Gastrocnemius medialis (tissue), 4 donors: Measurements from ENCODE around the gene MTG1. TPM values are rescaled to one million over a fixed set of nuclear protein-coding genes. Genes with fewer than 3 reads are reported as not detected.
"Not testable (repeated sequence)": the region's sequence is repeated elsewhere in the genome, so short reads cannot be mapped to it uniquely, and the experiment has no call there.

Source experiments
- ATAC-seq, 2 donors: fragments of 150-250 bp; one replicate each; pipeline ENCODE4 v1.9.1; 2016
- DNase-seq, 2 donors: peaks; one replicate each; pipeline ENCODE4 v3.0.0-alpha.2; 2019
- H3K27ac ChIP-seq, 4 donors: fragments of 200-600 bp; sonication (generic); 1 replicate in 1 of 4; 2 replicates in 3 of 4; pipeline ENCODE4 v1.5.1; 2016 to 2018; ENCODE audit warnings: mild to moderate bottlenecking in 2 of 4, moderate library complexity in 1 of 4
- H3K27me3 ChIP-seq, 3 donors: fragments of 200-600 bp; sonication (generic) in 2 of 3; 1 replicate in 1 of 3; 2 replicates in 2 of 3; pipeline versions ENCODE4 v1.5.1 to v1.6.0; 2016 to 2019; ENCODE audit warnings: mild to moderate bottlenecking in 1 of 3, moderate library complexity in 1 of 3
- H3K36me3 ChIP-seq, 2 donors: fragments of 200-600 bp; sonication (generic) in 1 of 2; one replicate each; pipeline ENCODE4 v1.5.1; 2017 to 2018
- H3K4me1 ChIP-seq, 2 donors: fragments of 200-600 bp; sonication (generic) in 1 of 2; one replicate each; pipeline ENCODE4 v1.5.1; 2016 to 2017; ENCODE audit warnings: mild to moderate bottlenecking in 2 of 2
- H3K4me3 ChIP-seq, 4 donors: fragments of 200-600 bp; sonication (generic) in 3 of 4; 1 replicate in 1 of 4; 2 replicates in 3 of 4; pipeline ENCODE4 v1.5.1; 2016 to 2019; ENCODE audit warnings: mild to moderate bottlenecking in 2 of 4
- H3K9me3 ChIP-seq, 3 donors: fragments of 200-600 bp; sonication (generic) in 2 of 3; 1 replicate in 1 of 3; 2 replicates in 2 of 3; pipeline ENCODE4 v1.5.1; 2016 to 2019
- POLR2A ChIP-seq, 2 donors: fragments of 450-650 bp; IDR thresholded peaks; one replicate each; pipeline ENCODE4 v1.6.1; 2017; ENCODE audit warnings: antibody characterized with exemption in 2 of 2, mild to moderate bottlenecking in 2 of 2, moderate library complexity in 2 of 2
- in situ Hi-C, 4 donors: fragments of 200-750 bp; cut with MboI; loops; one replicate each; pipeline versions ENCODE4 v1.15.0 to v1.8.0; 2017; ENCODE audit warnings: low sequenced_read_pairs in 4 of 4
- intact Hi-C: fragments of 100-400 bp; cut with DNase I; formaldehyde crosslinking; loops from one replicate; pipeline ENCODE4 v1.15.1; 2023; ENCODE audit warnings: low total_unique reads
- total RNA-seq, 4 donors: library from RNA; depleted of rRNA; stranded (reverse); fragments of >200 nt; gene quantifications; one replicate each; pipeline versions ENCODE4 v1.1.0 to v1.2.3, GENCODE V29; 2016
- TF ChIP-seq, protein P1 (sequence below), 5 experiments: fragments of 450-650 bp in 3 of 5; fragments of 200-600 bp in 2 of 5; sonication (generic) in 2 of 5; IDR thresholded peaks in 4 of 5; conservative IDR thresholded peaks in 1 of 5; 1 replicate in 4 of 5; 2 replicates in 1 of 5; pipeline ENCODE4 v1.5.1; 2016 to 2019; ENCODE audit warnings: antibody characterized with exemption in 5 of 5, mild to moderate bottlenecking in 3 of 5, moderate library complexity in 3 of 5

MTG1 gene
- total RNA-seq, 4 donors from 2014 or later: 12.2 to 23.9 (median 14.1) TPM

GRCh38 chr10:133405272-133405671 is 11.3 kb downstream of the MTG1 start:
- Histone ChIP-seq H3K4me1 (no peaks in the 10 kb centered on the region), H3K36me3 (peaks cover 0 to 50% of the 10 kb centered on the region in 2 donors), H3K27me3 (no peaks in the 10 kb centered on the region), H3K4me3 (no peak overlapping the region), H3K27ac (no peak overlapping the region), H3K9me3 (no peaks in the 10 kb centered on the region)
- ATAC-seq (no peak), DNase-seq (no peak)
- intact Hi-C loops: no loop called here
- in situ Hi-C loops: no loop called here
- TF ChIP-seq, protein P1, sequence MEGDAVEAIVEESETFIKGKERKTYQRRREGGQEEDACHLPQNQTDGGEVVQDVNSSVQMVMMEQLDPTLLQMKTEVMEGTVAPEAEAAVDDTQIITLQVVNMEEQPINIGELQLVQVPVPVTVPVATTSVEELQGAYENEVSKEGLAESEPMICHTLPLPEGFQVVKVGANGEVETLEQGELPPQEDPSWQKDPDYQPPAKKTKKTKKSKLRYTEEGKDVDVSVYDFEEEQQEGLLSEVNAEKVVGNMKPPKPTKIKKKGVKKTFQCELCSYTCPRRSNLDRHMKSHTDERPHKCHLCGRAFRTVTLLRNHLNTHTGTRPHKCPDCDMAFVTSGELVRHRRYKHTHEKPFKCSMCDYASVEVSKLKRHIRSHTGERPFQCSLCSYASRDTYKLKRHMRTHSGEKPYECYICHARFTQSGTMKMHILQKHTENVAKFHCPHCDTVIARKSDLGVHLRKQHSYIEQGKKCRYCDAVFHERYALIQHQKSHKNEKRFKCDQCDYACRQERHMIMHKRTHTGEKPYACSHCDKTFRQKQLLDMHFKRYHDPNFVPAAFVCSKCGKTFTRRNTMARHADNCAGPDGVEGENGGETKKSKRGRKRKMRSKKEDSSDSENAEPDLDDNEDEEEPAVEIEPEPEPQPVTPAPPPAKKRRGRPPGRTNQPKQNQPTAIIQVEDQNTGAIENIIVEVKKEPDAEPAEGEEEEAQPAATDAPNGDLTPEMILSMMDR (IDR thresholded peaks at IDR 0.05 in 4 of 5, conservative IDR thresholded peaks at IDR 0.05 in 1 of 5): no peak

DNA sequence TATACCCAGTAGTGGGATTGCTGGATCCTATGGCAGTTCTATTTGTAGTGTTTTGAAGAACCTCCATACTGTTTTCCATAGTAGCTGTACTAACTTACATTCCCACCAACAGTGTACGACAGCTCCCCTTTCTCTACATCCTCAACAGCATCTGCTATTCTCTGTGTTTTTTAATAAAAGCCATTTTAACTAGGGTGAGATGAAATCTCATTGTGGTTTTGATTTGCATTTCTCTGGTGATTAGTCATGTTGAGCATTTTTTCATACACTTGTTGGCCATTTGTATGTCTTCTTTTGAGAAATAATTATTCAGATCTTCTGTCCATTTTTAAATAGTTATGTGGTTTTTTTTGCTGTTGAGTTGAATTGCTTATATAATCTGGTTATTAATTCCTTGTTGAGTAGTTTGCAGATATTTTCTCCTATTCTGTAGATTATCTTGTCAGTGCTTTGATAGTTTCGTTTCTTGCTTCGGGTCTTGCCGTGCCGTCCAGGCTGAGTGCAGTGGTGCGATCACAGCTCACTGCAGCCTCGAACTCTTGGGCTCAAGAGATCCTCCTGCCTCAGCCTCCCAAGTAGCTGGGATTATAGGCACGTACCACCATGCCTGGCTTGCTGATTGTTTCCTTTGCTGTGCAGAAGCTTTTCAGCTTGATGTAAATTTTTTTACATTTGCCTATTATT is 12.0 kb downstream of the MTG1 start:
- no peaks in the 10 kb centered on the region for H3K9me3 ChIP-seq
- H3K27ac ChIP-seq: no peak overlapping the region
- TF ChIP-seq, protein P1 (IDR thresholded peaks at IDR 0.05 in 4 of 5, conservative IDR thresholded peaks at IDR 0.05 in 1 of 5): no peak
- TF ChIP-seq POLR2A (IDR thresholded peaks at IDR 0.05): no peak
- DNase-seq (no peak), ATAC-seq (no peak)
- H3K36me3 ChIP-seq: peaks cover 0 to 50% of the 10 kb centered on the region in 2 donors
- H3K4me1 ChIP-seq: no peaks in the 10 kb centered on the region
- no peaks in the 10 kb centered on the region for H3K27me3 ChIP-seq
- in situ Hi-C loops (no loop called here), intact Hi-C loops (no loop called here)
- H3K4me3 ChIP-seq: no peak overlapping the region

DNA sequence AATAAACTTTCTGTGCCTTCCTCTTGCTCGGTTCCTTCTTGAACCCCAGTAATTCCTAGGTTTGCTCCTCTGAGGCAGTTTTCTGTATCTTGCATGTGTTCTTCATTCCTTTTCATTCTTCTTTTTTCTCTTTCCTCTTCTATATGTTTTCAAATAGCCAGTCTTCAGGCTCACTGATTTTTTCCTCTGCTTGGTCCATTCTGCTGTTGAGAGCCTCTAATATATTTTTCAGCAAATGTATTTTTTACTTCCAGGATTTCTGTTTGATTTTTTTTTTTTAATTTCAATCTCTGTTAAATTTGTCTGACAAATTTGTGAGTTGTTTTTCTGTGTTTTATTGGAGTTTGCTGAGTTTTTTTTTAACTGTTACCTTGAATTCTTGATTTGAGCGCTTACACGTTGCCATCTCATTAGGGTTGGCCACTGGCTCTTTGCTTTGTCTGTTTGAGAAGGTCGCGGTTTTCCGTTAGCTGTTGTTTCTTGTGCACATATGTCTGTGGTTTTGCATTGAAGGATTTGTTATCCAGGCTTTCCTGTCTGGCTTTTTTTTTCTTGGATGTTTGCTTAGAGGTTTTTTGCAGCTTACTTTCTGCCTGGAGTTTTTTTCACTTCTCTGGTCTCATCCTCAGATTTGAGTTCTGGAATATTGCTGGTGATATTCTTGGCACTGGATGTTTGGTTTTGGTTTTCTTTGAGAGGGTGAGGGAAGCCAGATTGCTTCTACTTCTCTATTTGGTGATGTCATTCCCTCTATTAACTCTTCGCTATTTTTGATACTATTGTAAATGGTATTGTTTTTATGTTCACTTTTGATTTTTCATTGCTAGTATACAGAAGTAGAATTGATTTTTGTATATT is 17.8 kb downstream of the MTG1 start:
- in situ Hi-C loops: no loop called here
- H3K36me3 ChIP-seq: peaks cover 0 to 50% of the 10 kb centered on the region in 2 donors

DNA sequence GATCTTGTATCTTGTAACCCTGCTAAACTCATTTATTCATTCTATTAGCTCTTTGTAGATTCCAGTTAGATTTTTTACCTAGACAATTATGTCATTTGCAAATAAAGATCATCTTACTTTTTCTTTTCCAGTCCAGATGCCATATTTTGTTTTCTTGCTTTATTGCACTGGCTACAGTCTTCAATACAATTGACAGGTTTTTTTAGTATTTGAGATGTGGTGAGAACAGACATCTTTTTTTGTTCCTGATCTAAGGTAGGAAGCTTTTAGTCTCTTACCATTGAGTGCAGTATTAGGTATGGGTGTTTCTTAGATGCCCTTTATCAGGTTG is 18.4 kb downstream of the MTG1 start:
- H3K27ac ChIP-seq: no peak overlapping the region
- intact Hi-C loops: no loop called here
- DNase-seq (no peak), ATAC-seq (no peak)
- H3K36me3 ChIP-seq: peaks cover 0 to 50% of the 10 kb centered on the region in 2 donors
- H3K4me1 ChIP-seq: no peaks in the 10 kb centered on the region
- no peak overlapping the region for H3K4me3 ChIP-seq
- in situ Hi-C loops: no loop called here
- no peaks in the 10 kb centered on the region for H3K27me3 ChIP-seq
- H3K9me3 ChIP-seq: peaks cover 0 to 4% (median 0%) of the 10 kb centered on the region in 3 donors
- TF ChIP-seq, protein P1 (IDR thresholded peaks at IDR 0.05 in 4 of 5, conservative IDR thresholded peaks at IDR 0.05 in 1 of 5): no peak
- no peak for TF ChIP-seq POLR2A (IDR thresholded peaks at IDR 0.05)

More for the DNA sequence above, 17.8 kb downstream of the MTG1 start:
- Histone ChIP-seq H3K4me3 (no peak overlapping the region), H3K27me3 (no peaks in the 10 kb centered on the region), H3K4me1 (no peaks in the 10 kb centered on the region), H3K9me3 (peaks cover 0 to 4% (median 0%) of the 10 kb centered on the region in 3 donors), H3K27ac (no peak overlapping the region)
- ATAC-seq (no peak), DNase-seq (no peak)
- TF ChIP-seq POLR2A (IDR thresholded peaks at IDR 0.05): no peak
- TF ChIP-seq, protein P1 (IDR thresholded peaks at IDR 0.05 in 4 of 5, conservative IDR thresholded peaks at IDR 0.05 in 1 of 5): no peak
- intact Hi-C loops: no loop called here

GRCh38 chr10:133414401-133414800 is 20.4 kb downstream of the MTG1 start:
- intact Hi-C loops, H3K4me1 ChIP-seq, H3K4me3 ChIP-seq, ATAC-seq, DNase-seq, H3K27ac ChIP-seq, H3K9me3 ChIP-seq, in situ Hi-C loops, H3K27me3 ChIP-seq: not testable (repeated sequence)
- H3K36me3 ChIP-seq: peaks cover 0 to 48% of the 10 kb centered on the region in 2 donors
